Activated naive CD4-positive, alpha-beta T cell treated with anti-CD3 and anti-CD28 coated beads, Interleukin-2, amount 50 U/mL, for 72 hours (primary cell): ENCODE measurements around the gene RBM6. TPM values are rescaled to one million over a fixed set of nuclear protein-coding genes. Genes with fewer than 3 reads are reported as not detected.
"Not testable (repeated sequence)": the region's sequence is repeated elsewhere in the genome, so short reads cannot be mapped to it uniquely, and the experiment has no call there.

Experiments used
- ATAC-seq, 2 donors: fragments of 150-1000 bp; cut with Tn5 transposase; 2 replicates each; pipeline ENCODE4 v1.10.0; 2021; ENCODE audit warnings: mild to moderate bottlenecking in 2 of 2, moderate library complexity in 2 of 2
- DNase-seq, 2 donors: peaks; one replicate each; pipeline ENCODE4 v3.0.0; 2021 to 2022; ENCODE audit warnings: low spot score in 2 of 2
- H3K27ac Mint-ChIP-seq, 2 donors: one replicate each; pipeline ENCODE4 v1.8.0; 2022; ENCODE audit warnings: mild to moderate bottlenecking in 2 of 2, mixed read lengths in 2 of 2
- H3K36me3 Mint-ChIP-seq, 2 donors: one replicate each; pipeline ENCODE4 v1.8.0; 2022; ENCODE audit warnings: mixed read lengths in 2 of 2
- H3K9me3 Mint-ChIP-seq, 2 donors: one replicate each; pipeline ENCODE4 v1.8.0; 2022; ENCODE audit warnings: mixed read lengths in 2 of 2
- total RNA-seq, 2 donors: library from RNA; stranded (reverse); gene quantifications; one replicate each; pipeline ENCODE4 v1.2.3, GENCODE V29; 2022

Gene RBM6
- total RNA-seq, 2 donors from 2014 or later, result 94.6 to 168 TPM

DNA sequence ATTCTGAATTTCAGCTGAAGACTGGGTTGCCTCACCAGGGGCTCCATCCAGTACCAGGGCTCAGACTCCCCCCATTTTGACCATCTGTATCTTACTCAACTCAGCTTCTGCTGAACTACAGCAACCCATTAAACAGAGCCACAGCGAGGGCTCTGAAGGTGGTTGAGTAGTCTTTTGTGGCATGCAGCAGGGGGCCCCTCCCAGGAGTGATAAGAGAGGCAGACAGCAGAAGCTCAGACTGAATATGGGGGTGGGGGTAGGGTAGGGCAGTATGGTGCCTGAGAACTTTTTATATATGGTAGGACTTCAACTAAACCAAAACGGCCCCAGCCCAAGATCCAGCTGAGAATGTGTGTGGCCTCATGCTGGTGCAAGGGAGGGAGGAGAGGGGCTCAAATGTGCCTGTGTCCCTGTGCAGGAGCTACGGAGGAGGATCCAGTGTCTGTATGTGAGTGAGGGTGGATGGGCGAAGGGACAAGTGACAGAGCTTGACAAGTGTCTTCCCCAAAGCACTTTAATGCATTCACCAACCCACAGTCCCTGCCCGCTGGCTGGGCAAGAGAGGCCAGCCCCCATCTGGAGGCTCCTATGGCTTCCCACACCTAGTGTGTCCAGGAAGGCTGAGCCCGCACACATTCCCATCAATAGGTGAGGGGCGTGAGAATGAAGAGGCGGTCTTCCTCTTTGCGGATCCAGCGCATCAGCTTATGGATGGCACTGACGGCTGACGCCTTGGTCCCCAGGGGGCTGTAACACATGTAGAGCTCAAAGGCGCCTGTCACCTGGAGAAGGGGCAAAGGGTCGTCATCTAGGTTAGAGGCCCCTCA, 31.4 kb upstream of the RBM6 start:
- Mint-ChIP-seq H3K36me3 (peaks cover 0 to 9% of the 10 kb centered on the region in 2 donors), H3K27ac (no peak overlapping the region), H3K9me3 (no peaks in the 10 kb centered on the region)
- ATAC-seq (no peak), DNase-seq (no peak)

DNA sequence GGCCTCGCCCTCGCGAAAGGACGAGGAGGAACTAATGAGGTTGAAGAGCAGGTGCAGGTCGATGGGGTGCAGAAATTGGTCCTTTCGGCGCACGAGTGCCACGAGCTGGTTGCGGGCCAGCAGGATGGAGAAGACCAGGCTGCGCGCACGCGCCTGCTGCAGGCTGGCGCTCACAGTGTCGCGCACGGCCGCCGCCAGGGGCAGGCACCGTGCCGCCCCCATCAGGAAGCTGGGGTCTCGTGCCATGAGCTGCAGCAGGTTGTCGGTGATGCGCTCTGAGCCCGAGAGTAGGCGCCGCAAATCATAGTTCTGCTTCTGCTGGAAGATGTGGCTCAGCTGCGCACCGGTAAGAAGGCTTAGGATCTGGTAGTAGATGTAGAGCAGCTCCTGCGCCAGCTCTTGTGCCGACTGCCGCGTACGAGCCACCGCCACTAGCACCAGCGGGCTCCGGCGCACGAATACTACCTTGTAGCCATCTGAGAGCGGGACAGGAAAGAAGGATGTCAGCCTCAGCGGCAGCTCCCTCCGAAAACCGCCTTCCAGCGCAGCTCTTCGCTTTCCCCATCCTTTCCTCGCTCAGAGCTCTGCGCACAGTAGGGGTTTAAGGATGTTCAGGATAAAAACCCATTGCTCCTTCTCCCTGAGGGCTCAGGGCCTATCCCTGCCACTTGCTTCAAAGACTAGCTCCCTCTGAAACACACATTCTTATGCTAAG, 29.4 kb upstream of the RBM6 start:
- Mint-ChIP-seq H3K27ac (no peak overlapping the region), H3K9me3 (no peaks in the 10 kb centered on the region), H3K36me3 (peaks cover 0 to 5% of the 10 kb centered on the region in 2 donors)
- DNase-seq (no peak), ATAC-seq (no peak)

DNA sequence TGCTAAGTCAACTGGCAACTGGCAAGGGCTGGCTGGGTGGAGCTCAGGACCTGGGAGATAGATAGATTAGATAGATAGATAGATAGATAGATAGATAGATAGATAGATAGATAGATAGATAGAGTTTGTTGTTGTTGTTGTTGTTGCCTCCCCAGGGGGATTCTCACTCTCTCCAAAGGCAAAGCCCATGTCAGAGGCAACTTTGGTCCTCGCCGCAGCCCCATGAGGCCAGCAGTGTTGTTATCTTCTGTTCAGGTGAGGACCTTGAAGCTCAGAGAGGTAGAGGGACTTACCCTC, 28.9 kb upstream of the RBM6 start:
- Mint-ChIP-seq H3K36me3 (peaks cover 0 to 5% of the 10 kb centered on the region in 2 donors), H3K27ac (no peak overlapping the region), H3K9me3 (no peaks in the 10 kb centered on the region)
- DNase-seq, result no peak
- no peak for ATAC-seq

DNA sequence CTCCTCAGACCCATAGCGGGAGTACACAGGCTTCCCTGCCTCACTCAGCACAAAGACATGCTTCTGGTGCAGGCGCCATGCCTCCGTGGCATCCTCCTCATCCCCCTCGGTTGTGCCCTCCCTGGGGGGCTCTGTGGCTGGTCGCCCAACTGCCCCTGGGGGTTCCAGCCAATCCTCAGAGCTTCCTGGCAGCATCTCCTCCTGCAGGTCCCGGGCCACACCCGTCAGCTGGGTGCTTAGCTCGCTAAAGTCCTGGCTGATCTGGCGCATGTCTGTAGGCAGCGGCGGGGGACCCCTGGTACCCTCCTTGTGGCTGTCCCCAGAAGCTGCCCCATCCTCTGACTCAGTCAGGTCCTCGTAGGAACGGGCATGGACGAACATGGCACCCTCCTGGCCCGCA, 28.3 kb upstream of the RBM6 start:
- no peak for ATAC-seq
- Mint-ChIP-seq H3K9me3 (no peaks in the 10 kb centered on the region), H3K27ac (no peak overlapping the region), H3K36me3 (peaks cover 0 to 5% of the 10 kb centered on the region in 2 donors)
- DNase-seq, result no peak

DNA sequence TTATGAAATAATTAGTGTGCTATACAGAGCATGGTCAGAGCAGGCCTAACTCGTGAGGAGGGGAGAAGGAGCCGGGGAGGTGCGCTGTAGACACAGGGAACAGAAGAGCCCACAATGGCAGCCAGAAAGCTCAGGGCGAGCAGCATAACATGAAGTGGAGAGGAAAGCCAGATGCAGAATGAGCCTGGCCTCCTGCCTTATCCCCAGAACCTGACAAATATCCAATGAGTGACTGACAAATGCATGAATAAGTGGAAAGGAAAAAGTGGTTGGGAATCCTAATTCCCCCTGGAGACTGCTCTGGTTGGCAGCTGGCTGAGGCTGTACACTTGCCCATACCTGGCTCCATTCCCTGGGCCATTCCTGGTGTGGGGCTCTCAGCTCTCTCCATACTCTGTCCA, 27.1 kb upstream of the RBM6 start:
- ATAC-seq (no peak), DNase-seq (no peak)
- H3K27ac Mint-ChIP-seq, result no peak overlapping the region
- peaks cover 0 to 5% of the 10 kb centered on the region in 2 donors for H3K36me3 Mint-ChIP-seq
- no peaks in the 10 kb centered on the region for H3K9me3 Mint-ChIP-seq

DNA sequence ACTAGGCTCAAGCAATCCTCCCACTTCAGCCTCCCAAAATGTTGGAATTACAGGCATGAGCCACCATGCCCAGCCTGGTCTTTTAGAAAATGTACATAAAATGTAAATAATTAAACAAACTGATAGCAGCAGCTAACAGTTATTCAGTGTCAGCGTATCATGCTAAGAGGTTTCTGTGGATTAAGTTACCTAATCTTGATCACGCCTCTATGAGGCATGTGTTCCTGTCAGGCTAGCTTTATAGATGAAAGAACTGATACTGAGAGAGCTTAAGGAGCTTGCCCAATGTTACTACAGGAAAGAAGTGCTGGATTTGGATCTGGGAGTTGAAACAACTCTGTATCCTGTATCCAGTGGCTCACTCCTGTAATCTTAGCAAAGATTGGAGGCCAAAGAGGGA, 25.0 kb upstream of the RBM6 start:
- ATAC-seq (no peak), DNase-seq (no peak)
- no peak overlapping the region for H3K27ac Mint-ChIP-seq
- no peaks in the 10 kb centered on the region for H3K9me3 Mint-ChIP-seq
- H3K36me3 Mint-ChIP-seq, result peaks cover 0 to 4% of the 10 kb centered on the region in 2 donors

DNA sequence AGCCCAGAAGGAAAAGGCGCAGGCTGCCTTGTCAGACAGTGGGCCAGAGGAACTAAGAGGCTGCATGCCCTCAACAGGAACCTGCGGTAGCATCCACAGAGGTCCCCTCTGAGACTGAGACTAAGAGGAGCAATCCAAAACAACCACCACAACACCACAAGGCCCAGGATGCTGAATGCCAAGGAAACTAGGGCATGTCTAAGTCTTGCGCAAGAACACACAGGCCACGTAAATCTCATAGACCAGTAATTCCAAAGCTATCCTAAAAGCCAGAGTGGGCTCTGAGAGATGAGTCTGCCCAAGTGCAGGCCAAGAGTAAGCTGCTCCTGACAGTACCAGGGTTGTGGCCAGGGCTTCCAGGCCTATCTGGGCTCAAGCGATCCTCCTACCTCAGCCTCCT, 23.3 kb upstream of the RBM6 start:
- DNase-seq, result no peak
- Mint-ChIP-seq H3K9me3 (no peaks in the 10 kb centered on the region), H3K36me3 (no peaks in the 10 kb centered on the region), H3K27ac (no peak overlapping the region)
- no peak for ATAC-seq

DNA sequence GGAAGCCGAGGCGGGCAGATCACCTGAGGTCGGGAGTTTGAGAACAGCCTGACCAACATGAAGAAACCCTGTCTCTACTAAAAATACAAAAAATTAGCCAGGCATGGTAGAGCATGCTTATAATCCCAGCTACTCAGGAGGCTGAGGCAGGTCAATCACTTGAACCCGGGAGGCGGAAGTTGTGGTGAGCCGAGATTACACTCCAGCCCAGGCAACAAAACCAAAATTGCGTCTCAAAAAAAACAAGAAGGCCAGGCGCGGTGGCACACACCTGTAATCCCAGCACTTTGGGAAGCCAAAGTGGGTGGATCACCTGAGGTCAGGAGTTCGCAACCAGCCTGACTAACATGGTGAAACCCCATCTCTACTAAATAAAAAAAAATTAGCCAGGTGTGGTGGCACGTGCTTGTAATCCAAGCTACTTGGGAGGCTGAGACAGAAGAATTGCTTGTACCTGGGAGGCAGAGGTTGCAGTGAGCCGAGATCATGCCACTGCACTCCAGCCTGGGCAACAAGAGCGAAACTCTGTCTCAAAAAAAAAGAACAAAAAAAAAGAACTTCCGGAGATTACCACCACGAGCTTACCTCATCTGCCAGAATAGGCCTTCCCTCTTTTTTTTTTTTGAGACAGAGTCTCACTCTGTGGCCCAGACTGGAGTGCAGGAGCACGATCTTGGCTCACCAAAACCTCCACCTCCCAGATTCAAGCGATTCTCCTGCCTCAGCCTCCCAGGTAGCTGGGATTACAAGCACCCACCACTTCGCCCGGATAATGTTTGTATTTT, 22.0 kb upstream of the RBM6 start:
- not testable (repeated sequence) for ATAC-seq, H3K36me3 Mint-ChIP-seq, H3K9me3 Mint-ChIP-seq, DNase-seq
- H3K27ac Mint-ChIP-seq, result peak overlapping the region in 1 of 2 donors; percentile 12

DNA sequence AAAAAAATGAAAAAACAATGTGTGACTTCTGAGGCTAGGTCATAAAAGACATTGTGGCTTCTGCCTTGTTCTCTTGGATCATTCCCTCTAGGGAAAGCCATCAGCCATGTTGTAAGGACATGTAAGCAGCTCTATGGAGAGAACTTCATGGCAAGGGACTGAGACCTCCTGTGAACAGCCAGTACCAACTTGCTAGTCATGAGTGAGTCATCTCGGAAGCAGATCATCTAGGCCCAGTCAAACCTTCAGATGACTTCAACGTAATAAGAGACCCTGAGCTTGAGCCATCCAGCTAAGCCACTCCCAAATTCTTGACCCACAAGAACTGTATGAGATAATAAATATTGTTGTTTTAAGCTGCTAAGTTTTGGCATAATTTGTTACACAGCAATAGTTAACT, 15.3 kb upstream of the RBM6 start:
- H3K27ac Mint-ChIP-seq, result peak overlapping the region in 1 of 2 donors; percentile 14
- no peaks in the 10 kb centered on the region for H3K9me3 Mint-ChIP-seq
- ATAC-seq (no peak), DNase-seq (no peak)
- H3K36me3 Mint-ChIP-seq, result no peaks in the 10 kb centered on the region

DNA sequence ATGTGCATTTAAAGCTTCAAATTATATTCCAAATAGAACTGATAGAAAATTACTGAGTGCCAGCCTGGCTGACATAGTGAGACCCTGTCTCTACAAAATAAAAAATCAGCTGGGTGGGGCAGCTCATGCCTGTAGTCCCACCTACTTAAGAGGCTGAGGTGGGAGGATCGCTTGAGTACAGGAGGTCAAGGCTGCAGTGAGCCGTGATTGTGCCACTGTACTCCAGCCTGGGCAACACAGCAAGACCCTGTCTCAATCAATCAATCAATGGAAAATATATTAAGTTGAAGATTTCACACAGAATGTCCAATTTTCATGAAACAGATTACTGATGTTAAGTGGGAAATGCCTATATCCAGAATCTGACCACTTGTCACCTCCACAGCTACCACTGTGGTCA, 14.5 kb upstream of the RBM6 start:
- H3K9me3 Mint-ChIP-seq, result no peaks in the 10 kb centered on the region
- no peaks in the 10 kb centered on the region for H3K36me3 Mint-ChIP-seq
- DNase-seq, result no peak
- no peak for ATAC-seq
- no peak overlapping the region for H3K27ac Mint-ChIP-seq

DNA sequence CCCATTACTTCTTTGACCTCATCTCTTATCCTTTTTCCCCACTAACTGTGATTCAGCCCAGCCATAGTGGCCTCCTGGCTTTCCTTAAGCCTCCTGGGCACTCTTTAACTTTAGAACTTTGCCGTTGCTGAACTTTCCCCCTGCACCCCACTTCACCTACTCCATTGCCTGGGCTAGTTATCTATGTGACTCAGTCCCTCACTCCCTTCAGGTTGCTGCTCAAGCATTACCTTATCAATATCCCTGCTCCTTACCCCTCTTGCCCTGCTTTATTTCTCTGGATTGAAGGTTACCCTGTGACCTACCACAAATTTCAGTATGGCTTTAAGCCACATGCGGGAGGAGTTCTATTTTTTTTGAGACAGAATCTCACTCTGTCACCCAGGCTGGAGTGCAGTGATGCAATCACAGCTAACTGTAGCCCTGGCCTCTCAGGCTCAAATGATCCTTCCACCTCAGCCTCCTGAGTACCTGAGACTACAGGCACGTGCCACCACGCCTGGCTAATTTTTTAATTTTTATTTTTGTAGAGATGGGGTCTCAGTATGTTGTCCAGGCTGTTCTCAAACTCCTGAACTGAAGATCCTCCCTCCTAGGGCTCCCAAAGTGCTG, 13.7 kb upstream of the RBM6 start:
- H3K36me3 Mint-ChIP-seq, result no peaks in the 10 kb centered on the region
- no peak for ATAC-seq
- no peak for DNase-seq
- no peaks in the 10 kb centered on the region for H3K9me3 Mint-ChIP-seq
- H3K27ac Mint-ChIP-seq, result peak overlapping the region in 1 of 2 donors; percentile 63

DNA sequence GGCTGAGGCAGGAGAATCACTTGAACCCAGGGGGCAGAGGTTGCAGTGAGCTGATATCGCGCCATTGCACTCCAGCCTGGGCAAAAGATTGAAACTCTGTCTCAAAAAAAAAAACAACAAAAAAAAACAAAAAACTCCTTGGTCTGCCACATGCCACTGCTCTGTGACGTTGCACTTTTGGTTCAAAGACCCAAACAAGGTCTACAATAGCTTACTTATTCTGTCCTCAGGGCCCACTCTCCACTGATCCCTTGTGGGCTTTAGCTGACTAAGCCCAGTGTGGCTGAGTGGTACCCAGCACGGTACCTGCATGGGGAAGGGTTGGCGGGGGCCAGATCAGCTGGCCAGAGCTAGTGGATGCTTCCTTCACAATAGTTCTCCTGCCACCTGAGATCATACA, 12.2 kb upstream of the RBM6 start:
- ATAC-seq (no peak), DNase-seq (no peak)
- H3K27ac Mint-ChIP-seq, result no peak overlapping the region
- no peaks in the 10 kb centered on the region for H3K9me3 Mint-ChIP-seq
- H3K36me3 Mint-ChIP-seq, result no peaks in the 10 kb centered on the region

DNA sequence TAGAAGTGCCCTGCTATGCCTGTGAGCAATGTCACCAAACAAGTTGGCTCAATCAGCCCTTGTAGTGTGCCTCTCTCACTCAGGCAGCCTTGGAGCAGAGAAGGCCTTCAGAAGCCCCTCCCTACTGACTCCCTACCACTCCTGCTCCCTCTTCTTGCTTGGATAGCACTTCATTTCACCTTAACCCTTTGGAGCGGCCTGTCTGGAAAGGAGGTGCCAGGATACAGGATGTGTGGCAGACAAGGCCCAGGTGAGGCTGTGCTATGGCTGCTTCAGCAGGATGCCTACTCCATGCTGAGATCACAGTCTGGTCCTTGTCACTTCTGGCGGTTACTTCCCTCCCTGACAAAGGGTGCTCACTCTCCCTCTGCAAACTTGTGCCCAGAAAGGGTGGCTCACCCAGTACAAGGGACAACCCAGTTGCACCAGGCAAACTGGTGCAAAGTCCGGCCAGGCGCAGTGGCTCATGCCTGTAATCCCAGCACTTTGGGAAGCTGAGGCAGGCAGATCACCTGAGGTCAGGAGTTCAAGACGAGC, 11.4 kb upstream of the RBM6 start:
- H3K9me3 Mint-ChIP-seq, result no peaks in the 10 kb centered on the region
- H3K36me3 Mint-ChIP-seq, result no peaks in the 10 kb centered on the region
- peak overlapping the region; percentile 85 to 95 for H3K27ac Mint-ChIP-seq

DNA sequence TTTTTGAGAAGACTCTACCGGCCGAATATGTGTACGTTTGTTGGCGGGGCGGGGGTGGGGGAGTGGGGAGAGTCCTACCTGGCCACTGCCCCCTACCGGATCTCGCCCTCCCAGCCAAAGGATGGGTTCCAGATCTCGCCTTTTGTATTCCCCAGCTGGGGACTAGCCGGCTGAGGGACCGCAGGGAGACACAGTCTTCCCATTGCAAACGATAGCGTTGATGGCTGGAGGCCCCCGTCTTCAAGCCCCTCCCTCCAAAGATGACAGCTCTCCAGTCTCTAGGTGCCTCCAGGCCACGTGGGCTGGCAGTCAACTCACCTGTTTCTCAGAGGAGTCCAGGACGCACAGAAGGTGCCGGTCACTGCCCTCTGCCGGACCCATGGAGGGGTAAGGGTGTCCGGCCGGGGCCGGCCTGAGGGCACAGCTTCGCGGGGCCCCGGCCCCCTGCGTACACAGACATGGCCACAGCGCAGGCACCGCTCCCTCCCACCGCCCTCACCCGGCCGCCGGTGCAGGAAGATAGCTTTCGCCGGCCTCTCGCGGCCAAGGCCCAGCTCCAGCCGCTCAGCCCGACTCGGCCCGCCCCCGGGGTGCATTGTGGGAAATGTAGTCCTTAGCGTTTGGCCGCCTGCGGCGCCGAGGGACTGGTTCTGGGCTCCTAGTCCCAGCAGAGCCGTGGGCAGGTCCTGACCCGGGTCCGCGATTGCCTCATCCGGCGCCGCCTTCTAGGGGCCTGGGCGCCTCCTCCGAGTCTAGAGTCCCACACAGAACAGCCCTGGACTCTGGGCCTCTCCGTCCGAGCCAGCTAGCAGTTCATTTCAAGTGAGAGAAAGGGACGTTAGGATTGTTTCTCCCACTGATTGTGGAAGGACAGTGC, 10.4 kb upstream of the RBM6 start, which contains the start of gene MON1A:
Gene MON1A (minus strand): TSS at position 521 of the 877 bp plus-strand sequence. CDS start 16,465 bp downstream, outside the sequence.
- H3K27ac Mint-ChIP-seq, result peak within 1 kb of the TSS; percentile 94 to 95
- H3K36me3 Mint-ChIP-seq, result no peaks in the 10 kb centered on the region
- DNase-seq, result peak; percentile 91 to 94
- H3K9me3 Mint-ChIP-seq, result no peaks in the 10 kb centered on the region
- peak; percentile 93 to 99 for ATAC-seq

More for the DNA sequence above, 11.4 kb upstream of the RBM6 start:
- no peak for DNase-seq
- ATAC-seq, result no peak

DNA sequence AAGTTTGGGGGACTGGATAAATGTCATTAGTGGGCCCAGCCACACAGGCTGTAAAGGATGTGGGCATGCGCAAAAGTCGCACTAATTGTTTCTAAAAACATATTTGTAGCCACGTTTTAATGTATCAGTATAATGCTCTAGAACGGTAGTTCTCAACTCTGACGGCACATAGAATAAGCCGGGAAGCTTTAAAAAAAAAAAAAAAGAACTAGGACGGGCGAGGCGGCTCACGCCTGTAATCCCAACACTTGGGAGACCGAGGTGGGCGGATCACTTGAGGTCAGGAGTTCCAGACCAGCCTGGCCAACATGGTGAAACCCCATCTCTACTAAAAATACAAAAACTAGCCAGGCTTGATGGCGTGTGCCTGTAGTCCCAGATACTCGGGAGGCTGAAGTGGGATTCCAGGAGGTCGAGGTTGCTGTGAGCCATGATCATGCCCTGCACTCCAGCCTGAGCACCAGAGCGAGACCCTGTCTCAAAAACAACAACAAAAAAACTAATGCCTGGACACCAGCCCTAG, 9.7 kb upstream of the RBM6 start:
- ATAC-seq, result no peak
- no peaks in the 10 kb centered on the region for H3K36me3 Mint-ChIP-seq
- DNase-seq, result no peak
- H3K27ac Mint-ChIP-seq, result peak overlapping the region; percentile 94 to 95
- H3K9me3 Mint-ChIP-seq, result no peaks in the 10 kb centered on the region
